ENCODE data around the gene TMEM45B.
A peak's percentile ranks its signal among the peaks of the same experiment; 100 is the strongest.
"Not testable (repeated sequence)": the region's sequence is repeated elsewhere in the genome, so short reads cannot be mapped to it uniquely, and the experiment has no call there.

The TMEM45B gene

GRCh38 chr11:129815596-129816461 lies at the start of gene TMEM45B:
TSS of gene TMEM45B (plus strand) at chr11:129815848. CDS start at chr11:129852483, 36,635 bp downstream.
- FAIRE-seq (no peak), DNase-seq (ENCODE audit: extremely low spot score, insufficient read length, low read depth) (no peak)

- no peak for DNase-seq (ENCODE audit: extremely low spot score, insufficient read length, low read depth)
- FAIRE-seq, result peak; percentile 24
These were observed 48.6 kb upstream of the TMEM45B start for GRCh38 chr11:129766898-129767604.

DNA sequence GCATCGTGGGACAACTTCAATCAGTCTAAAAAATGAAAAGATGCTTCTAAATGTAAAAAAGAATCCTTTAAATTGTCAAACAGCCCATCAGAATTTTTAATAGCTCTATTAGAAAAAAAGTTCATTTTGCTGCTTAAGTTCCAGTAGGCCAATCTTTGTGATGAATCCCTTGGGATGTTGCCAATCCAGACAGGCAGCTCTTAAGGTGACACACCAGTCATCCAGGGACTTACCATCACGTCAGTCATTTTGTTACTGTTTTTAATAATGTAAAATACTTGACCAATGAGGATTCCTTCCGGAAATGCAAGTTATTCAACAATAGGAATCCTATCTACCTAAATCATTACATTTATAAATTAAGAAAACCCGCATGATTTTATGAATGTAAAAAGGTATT lies 47.8 kb upstream of the TMEM45B start:
- FAIRE-seq (no peak), DNase-seq (ENCODE audit: extremely low spot score, insufficient read length, low read depth) (no peak)

GRCh38 chr11:129768356-129768755 lies 47.3 kb upstream of the TMEM45B start:
- FAIRE-seq (no peak), DNase-seq (ENCODE audit: extremely low spot score, insufficient read length, low read depth) (no peak)

GRCh38 chr11:129769059-129769458 lies 46.6 kb upstream of the TMEM45B start:
- FAIRE-seq, result no peak
- DNase-seq (ENCODE audit: extremely low spot score, insufficient read length, low read depth), result no peak

DNA sequence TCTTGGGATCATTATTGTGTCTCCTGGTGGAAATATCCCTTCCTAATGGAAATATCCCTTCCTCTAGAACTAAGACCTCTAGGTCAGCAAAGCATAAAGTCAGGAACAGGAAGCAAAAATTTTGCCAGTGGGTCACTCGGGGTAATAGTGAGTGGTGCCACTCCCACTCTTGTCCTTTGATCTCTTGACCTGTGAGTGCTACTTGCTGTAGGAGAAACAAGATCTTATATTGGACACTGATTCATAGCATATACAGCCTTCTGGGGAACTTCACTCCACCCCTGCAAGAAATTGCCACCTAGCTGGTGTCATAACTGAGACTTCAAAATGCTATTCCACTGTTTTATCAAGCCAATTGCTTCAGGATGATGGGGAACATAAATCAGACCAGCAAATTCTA lies 44.7 kb upstream of the TMEM45B start:
- no peak for FAIRE-seq

GRCh38 chr11:129771456-129771855 lies 44.2 kb upstream of the TMEM45B start:
- not testable (repeated sequence) for FAIRE-seq; DNase-seq (ENCODE audit: extremely low spot score, insufficient read length, low read depth)

More for the DNA sequence above, 44.7 kb upstream of the TMEM45B start:
- no peak for DNase-seq (ENCODE audit: extremely low spot score, insufficient read length, low read depth)

GRCh38 chr11:129778877-129779276 lies 36.8 kb upstream of the TMEM45B start:
- DNase-seq (ENCODE audit: extremely low spot score, insufficient read length, low read depth) (no peak), FAIRE-seq (no peak)

DNA sequence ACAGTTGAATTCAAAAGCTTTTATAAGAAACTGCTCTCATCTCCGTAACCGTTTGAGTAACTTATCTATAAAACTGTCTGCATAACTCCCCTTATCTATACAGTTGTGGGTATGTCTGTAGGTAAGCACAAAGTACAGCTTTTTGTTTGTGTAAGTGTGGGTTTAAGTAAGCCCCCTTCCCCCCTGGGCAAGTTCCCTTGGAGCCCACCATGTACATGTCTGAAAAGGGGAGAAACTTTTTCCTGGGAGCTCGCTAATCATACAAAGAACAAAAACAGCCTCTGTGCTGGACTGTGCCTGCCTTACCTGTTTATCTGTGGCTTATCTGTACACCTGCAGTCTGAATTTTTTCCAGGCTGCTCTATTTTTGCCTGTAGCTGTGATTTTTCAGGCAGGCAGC lies 36.3 kb upstream of the TMEM45B start:
- DNase-seq (ENCODE audit: extremely low spot score, insufficient read length, low read depth) (no peak), FAIRE-seq (no peak)

- DNase-seq (ENCODE audit: extremely low spot score, insufficient read length, low read depth), result no peak
- FAIRE-seq, result no peak
These were observed 30.1 kb upstream of the TMEM45B start for GRCh38 chr11:129785383-129786111.

- not testable (repeated sequence) for FAIRE-seq; DNase-seq (ENCODE audit: extremely low spot score, insufficient read length, low read depth)
These were observed 29.6 kb upstream of the TMEM45B start for GRCh38 chr11:129786112-129786416.

GRCh38 chr11:129787532-129788155 lies 28.0 kb upstream of the TMEM45B start:
- DNase-seq (ENCODE audit: extremely low spot score, insufficient read length, low read depth), result no peak
- no peak for FAIRE-seq

DNA sequence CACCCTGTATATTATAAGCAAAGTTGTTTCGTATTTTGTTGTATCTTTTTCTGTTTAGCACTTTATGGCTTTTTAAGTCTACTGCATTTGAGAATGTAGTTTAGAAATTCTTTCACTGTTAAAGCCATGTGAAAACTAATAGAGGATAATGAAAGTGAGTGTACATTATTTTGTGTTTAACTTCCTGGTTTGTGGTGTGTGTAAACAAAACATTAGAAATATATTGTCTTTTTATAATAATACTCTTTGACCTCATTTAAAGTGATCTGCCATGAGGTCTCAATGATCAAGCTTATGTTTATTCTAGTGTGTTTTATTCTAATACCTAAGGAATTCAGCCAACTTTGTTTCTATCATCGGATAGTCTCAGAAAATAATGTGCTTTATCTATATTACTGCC lies 27.4 kb upstream of the TMEM45B start:
- DNase-seq (ENCODE audit: extremely low spot score, insufficient read length, low read depth) (no peak), FAIRE-seq (no peak)

- no peak for FAIRE-seq
These were observed 25.5 kb upstream of the TMEM45B start for GRCh38 chr11:129790106-129790505.

GRCh38 chr11:129791515-129791914 lies 24.1 kb upstream of the TMEM45B start:
- no peak for FAIRE-seq
- DNase-seq (ENCODE audit: extremely low spot score, insufficient read length, low read depth), result no peak

More at GRCh38 chr11:129790106-129790505, 25.5 kb upstream of the TMEM45B start:
- no peak for DNase-seq (ENCODE audit: extremely low spot score, insufficient read length, low read depth)

DNA sequence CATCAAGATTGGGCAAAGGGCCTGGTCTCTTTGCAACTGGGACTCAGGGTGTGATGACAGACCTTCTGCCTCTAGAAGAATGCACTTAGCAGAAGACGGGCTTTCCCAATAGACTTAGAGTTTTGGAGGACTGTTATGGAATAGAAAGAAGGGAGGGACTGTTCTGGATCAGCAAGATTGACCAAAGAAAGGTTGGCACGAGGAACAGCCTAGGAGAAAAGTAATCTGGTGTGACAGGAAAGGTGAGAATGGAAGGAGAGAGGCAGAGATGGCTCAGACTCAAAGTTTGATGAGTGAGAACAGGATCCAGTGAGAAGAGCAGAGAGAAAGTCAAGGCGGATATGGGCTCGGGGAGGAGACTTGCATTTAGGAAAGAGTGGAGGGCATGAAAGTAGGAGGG lies 23.0 kb upstream of the TMEM45B start:
- no peak for DNase-seq (ENCODE audit: extremely low spot score, insufficient read length, low read depth)
- no peak for FAIRE-seq

GRCh38 chr11:129795089-129795488 lies 20.6 kb upstream of the TMEM45B start:
- no peak for DNase-seq (ENCODE audit: extremely low spot score, insufficient read length, low read depth)
- no peak for FAIRE-seq

DNA sequence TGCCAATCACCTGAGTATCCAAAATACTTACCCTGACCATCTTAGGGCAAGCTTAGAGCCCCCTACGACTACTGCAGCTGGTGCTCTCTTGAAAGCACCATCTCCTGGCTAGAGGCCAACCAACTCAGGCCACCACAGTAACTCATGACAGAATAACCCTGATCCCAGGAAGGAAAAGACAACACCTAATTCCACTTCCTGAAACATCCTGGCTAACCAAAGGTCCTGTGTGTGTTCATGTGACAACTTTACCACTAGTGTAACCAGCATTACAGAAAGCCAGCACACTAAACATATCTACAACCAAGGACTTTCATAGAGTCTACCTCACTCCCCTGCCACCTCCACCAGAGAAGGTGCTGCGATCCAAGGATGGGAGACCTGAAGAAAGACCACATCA lies 17.4 kb upstream of the TMEM45B start:
- no peak for DNase-seq (ENCODE audit: extremely low spot score, insufficient read length, low read depth)
- no peak for FAIRE-seq

GRCh38 chr11:129800162-129800561 lies 15.5 kb upstream of the TMEM45B start:
- FAIRE-seq; DNase-seq (ENCODE audit: extremely low spot score, insufficient read length, low read depth): not testable (repeated sequence)

DNA sequence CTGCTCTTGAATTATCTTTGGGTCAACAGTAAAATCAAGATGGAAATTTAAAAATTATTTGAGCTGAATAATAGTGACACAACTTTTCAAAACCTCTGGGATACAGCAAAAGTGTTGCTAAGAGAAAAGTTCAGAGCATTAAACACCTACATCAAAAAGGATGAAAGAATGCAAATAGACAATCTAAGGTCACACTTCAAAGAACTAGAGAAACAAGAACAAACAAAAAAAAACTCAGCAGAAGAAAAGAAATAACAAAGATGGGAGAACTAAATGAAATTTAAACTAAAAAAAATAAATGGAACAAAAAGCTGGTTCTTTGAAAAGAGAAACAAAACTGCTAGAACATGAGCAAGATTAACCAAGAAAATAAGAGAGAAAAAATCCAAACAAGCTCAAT lies 15.0 kb upstream of the TMEM45B start:
- FAIRE-seq, result no peak
- DNase-seq (ENCODE audit: extremely low spot score, insufficient read length, low read depth), result no peak
